K562 (cell line): ENCODE results near the gene ZNF121. TPM values are rescaled to one million over a fixed set of nuclear protein-coding genes. Genes with fewer than 3 reads are reported as not detected.

ENCODE experiments used
- SAP30 ChIP-seq: fragments of 200-600 bp; sonication (generic); IDR thresholded peaks from 2 replicates; pipeline ENCODE4 v1.6.1; 2012; ENCODE audit warnings: borderline replicate concordance, low read depth, mild to moderate bottlenecking, moderate library complexity, low read length, control low read depth, inconsistent platforms; ENCODE audit not compliant: insufficient read depth, poor library complexity, severe bottlenecking
- SMAD4 ChIP-seq: fragments of 250-450 bp; sonication (Bioruptor Pico); conservative IDR thresholded peaks from 2 replicates; pipeline ENCODE4 v1.8.0; 2021; ENCODE audit warnings: inconsistent platforms, mild to moderate bottlenecking, moderate library complexity
- SMARCA5 ChIP-seq: fragments of 450-650 bp; IDR thresholded peaks from 2 replicates; pipeline ENCODE4 v1.6.1; 2016
- polyA plus RNA-seq, 8 experiments: library from polyadenylated mRNA; depleted of rRNA in 4 of 8; stranded (reverse) in 5 of 8; unstranded in 3 of 8; fragments of >200 nt; fragmentation: Nextera tagmentation in 2 of 8; fragmentation: Illumina TruSeq in 1 of 8; extraction: Ambion mirVana in 2 of 8; extraction: Trizol in 1 of 8; gene quantifications; 2 replicates each; pipeline versions ENCODE4 v1.2.1 to v1.2.3, GENCODE V29; 2011 to 2014; ENCODE audit warnings: inconsistent platforms in 1 of 8, missing spikeins in 1 of 8
- total RNA-seq, 7 experiments: library from RNA; depleted of rRNA in 6 of 7; stranded (reverse); fragments of >200 nt in 6 of 7; fragmentation: Illumina TruSeq in 2 of 7; extraction: Trizol in 2 of 7; gene quantifications; 2 replicates each; pipeline versions ENCODE4 v1.2.1 to v1.2.3, GENCODE V29; 2011 to 2021; ENCODE audit warnings: low replicate concordance in 1 of 7
- TF ChIP-seq, protein P1 (sequence below): fragments of 250-450 bp; sonication (Bioruptor Pico); IDR thresholded peaks from 2 replicates; pipeline ENCODE4 v1.4.0; 2020; ENCODE audit warnings: mild to moderate bottlenecking, moderate library complexity, borderline replicate concordance
- TF ChIP-seq, protein P2 (sequence below): fragments of 250-450 bp; sonication (Bioruptor Pico); IDR thresholded peaks from 2 replicates; pipeline ENCODE4 v1.4.0; 2020
- TF ChIP-seq, protein P3 (sequence below): fragments of 450-650 bp; IDR thresholded peaks from 2 replicates; pipeline ENCODE4 v1.6.1; 2016; ENCODE audit warnings: low read depth
- TF ChIP-seq, protein P4 (sequence below): fragments of 450-650 bp; formaldehyde crosslinking; conservative IDR thresholded peaks from 2 replicates; pipeline ENCODE4 v1.4.0; 2022; ENCODE audit warnings: mild to moderate bottlenecking, missing genetic modification characterization
- TF ChIP-seq, protein P5 (sequence below): sonication (generic); formaldehyde crosslinking; IDR thresholded peaks from 2 replicates; pipeline ENCODE4 v1.4.0; 2020; ENCODE audit warnings: mild to moderate bottlenecking, missing genetic modification reagents

The ZNF121 gene
- total and polyA plus RNA-seq, 9 of the 15 experiments (the other 6 are each of a cell fraction or from before 2014, with no cell fraction given), result 14.6 to 115 (median 33.4) TPM

DNA sequence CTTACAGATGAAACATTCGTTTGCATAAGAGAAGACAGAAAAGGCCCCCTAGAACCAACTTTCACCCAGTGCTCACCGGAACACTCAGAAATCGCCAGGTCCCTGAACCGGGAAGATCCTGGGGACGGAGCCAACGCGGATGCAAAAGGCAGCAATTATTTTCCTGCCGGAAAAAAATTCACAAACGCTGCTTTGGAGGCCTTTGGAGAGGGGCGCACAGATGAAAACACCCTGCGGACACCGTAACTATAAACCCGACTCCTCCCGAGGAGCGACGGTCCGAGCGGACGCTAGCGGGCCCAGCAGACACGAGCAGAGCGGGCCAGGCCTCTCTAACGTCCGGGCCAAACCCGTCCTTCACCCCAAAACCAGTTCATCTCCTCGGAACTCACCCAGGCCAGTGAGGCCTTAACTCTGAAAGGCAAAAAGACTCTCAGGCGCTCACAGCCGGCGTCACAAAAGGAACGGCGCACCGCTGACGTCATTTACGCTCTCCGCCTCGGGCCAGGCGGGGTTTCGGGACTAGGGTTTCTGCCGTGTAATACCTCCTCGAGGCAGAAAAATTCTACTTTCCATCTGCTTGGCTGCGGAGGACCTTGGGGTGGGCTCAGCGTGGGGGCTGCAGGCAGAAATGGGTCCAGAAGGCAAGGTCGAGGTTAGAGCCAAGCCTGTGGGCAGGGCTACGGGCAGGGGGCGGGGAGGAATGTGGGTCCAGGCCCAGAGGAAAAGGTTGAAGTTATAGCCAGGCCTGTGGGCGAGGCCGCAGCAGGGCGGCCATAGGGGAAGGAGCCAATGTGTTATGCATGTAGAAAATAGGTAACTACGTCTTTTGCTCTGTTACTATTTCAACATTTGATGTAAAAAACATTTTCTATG is 45.9 kb downstream of the ZNF121 start, which contains the start of gene ZNF426 (continued):
- TF ChIP-seq, protein P1, sequence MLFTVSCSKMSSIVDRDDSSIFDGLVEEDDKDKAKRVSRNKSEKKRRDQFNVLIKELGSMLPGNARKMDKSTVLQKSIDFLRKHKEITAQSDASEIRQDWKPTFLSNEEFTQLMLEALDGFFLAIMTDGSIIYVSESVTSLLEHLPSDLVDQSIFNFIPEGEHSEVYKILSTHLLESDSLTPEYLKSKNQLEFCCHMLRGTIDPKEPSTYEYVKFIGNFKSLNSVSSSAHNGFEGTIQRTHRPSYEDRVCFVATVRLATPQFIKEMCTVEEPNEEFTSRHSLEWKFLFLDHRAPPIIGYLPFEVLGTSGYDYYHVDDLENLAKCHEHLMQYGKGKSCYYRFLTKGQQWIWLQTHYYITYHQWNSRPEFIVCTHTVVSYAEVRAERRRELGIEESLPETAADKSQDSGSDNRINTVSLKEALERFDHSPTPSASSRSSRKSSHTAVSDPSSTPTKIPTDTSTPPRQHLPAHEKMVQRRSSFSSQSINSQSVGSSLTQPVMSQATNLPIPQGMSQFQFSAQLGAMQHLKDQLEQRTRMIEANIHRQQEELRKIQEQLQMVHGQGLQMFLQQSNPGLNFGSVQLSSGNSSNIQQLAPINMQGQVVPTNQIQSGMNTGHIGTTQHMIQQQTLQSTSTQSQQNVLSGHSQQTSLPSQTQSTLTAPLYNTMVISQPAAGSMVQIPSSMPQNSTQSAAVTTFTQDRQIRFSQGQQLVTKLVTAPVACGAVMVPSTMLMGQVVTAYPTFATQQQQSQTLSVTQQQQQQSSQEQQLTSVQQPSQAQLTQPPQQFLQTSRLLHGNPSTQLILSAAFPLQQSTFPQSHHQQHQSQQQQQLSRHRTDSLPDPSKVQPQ, result no peak
- no peak for TF ChIP-seq SMARCA5
- TF ChIP-seq, protein P2, sequence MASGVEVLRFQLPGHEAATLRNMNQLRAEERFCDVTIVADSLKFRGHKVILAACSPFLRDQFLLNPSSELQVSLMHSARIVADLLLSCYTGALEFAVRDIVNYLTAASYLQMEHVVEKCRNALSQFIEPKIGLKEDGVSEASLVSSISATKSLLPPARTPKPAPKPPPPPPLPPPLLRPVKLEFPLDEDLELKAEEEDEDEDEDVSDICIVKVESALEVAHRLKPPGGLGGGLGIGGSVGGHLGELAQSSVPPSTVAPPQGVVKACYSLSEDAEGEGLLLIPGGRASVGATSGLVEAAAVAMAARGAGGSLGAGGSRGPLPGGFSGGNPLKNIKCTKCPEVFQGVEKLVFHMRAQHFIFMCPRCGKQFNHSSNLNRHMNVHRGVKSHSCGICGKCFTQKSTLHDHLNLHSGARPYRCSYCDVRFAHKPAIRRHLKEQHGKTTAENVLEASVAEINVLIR, result peak; percentile 98
- TF ChIP-seq, protein P3, sequence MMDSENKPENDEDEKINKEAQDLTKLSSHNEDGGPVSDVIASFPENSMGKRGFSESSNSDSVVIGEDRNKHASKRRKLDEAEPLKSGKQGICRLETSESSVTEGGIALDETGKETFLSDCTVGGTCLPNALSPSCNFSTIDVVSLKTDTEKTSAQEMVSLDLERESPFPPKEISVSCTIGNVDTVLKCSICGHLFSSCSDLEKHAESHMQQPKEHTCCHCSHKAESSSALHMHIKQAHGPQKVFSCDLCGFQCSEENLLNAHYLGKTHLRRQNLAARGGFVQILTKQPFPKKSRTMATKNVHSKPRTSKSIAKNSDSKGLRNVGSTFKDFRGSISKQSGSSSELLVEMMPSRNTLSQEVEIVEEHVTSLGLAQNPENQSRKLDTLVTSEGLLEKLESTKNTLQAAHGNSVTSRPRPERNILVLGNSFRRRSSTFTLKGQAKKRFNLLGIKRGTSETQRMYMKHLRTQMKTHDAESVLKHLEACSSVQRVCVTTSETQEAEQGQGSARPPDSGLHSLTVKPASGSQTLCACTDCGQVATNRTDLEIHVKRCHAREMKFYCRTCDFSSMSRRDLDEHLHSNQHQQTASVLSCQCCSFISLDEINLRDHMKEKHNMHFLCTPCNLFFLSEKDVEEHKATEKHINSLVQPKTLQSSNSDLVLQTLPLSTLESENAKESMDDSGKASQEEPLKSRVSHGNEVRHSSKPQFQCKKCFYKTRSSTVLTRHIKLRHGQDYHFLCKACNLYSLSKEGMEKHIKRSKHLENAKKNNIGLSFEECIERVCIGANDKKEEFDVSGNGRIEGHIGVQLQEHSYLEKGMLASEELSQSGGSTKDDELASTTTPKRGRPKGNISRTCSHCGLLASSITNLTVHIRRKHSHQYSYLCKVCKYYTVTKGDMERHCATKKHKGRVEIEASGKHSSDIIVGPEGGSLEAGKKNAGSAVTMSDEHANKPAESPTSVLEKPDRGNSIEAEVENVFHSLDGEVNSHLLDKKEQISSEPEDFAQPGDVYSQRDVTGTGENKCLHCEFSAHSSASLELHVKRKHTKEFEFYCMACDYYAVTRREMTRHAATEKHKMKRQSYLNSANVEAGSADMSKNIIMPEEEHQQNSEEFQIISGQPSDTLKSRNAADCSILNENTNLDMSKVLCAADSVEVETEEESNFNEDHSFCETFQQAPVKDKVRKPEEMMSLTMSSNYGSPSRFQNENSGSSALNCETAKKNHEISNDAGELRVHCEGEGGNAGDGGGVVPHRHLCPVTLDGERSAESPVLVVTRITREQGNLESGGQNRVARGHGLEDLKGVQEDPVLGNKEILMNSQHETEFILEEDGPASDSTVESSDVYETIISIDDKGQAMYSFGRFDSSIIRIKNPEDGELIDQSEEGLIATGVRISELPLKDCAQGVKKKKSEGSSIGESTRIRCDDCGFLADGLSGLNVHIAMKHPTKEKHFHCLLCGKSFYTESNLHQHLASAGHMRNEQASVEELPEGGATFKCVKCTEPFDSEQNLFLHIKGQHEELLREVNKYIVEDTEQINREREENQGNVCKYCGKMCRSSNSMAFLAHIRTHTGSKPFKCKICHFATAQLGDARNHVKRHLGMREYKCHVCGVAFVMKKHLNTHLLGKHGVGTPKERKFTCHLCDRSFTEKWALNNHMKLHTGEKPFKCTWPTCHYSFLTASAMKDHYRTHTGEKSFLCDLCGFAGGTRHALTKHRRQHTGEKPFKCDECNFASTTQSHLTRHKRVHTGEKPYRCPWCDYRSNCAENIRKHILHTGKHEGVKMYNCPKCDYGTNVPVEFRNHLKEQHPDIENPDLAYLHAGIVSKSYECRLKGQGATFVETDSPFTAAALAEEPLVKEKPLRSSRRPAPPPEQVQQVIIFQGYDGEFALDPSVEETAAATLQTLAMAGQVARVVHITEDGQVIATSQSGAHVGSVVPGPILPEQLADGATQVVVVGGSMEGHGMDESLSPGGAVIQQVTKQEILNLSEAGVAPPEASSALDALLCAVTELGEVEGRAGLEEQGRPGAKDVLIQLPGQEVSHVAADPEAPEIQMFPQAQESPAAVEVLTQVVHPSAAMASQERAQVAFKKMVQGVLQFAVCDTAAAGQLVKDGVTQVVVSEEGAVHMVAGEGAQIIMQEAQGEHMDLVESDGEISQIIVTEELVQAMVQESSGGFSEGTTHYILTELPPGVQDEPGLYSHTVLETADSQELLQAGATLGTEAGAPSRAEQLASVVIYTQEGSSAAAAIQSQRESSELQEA, result peak; percentile 57
- TF ChIP-seq, protein P4, sequence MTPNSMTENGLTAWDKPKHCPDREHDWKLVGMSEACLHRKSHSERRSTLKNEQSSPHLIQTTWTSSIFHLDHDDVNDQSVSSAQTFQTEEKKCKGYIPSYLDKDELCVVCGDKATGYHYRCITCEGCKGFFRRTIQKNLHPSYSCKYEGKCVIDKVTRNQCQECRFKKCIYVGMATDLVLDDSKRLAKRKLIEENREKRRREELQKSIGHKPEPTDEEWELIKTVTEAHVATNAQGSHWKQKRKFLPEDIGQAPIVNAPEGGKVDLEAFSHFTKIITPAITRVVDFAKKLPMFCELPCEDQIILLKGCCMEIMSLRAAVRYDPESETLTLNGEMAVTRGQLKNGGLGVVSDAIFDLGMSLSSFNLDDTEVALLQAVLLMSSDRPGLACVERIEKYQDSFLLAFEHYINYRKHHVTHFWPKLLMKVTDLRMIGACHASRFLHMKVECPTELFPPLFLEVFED (CRISPR knock-in tag), result no peak
- 0 out of 2 replicates have a peak, but pooled peaks have one; percentile 38 for TF ChIP-seq SMAD4 (CRISPR knock-in tag)
- TF ChIP-seq, protein P5, sequence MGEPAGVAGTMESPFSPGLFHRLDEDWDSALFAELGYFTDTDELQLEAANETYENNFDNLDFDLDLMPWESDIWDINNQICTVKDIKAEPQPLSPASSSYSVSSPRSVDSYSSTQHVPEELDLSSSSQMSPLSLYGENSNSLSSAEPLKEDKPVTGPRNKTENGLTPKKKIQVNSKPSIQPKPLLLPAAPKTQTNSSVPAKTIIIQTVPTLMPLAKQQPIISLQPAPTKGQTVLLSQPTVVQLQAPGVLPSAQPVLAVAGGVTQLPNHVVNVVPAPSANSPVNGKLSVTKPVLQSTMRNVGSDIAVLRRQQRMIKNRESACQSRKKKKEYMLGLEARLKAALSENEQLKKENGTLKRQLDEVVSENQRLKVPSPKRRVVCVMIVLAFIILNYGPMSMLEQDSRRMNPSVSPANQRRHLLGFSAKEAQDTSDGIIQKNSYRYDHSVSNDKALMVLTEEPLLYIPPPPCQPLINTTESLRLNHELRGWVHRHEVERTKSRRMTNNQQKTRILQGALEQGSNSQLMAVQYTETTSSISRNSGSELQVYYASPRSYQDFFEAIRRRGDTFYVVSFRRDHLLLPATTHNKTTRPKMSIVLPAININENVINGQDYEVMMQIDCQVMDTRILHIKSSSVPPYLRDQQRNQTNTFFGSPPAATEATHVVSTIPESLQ (CRISPR knock-in tag), result no peak
- TF ChIP-seq SAP30, result no peak
